ENCODE measurements around the gene IL4I1. TPM values are rescaled to one million over a fixed set of nuclear protein-coding genes. Genes with fewer than 3 reads are reported as not detected.
A peak's percentile ranks its signal among the peaks of the same experiment; 100 is the strongest.

Gene IL4I1
- total and polyA plus RNA-seq, 2 of the 8 experiments (the other 6 are each of a cell fraction or from before 2014, with no cell fraction given) = 0.41 to 0.76 TPM

- H3K18ac ChIP-seq (ENCODE audit: extremely low read depth, low read length) = no peak overlapping the region; the same call in 1 of the 2 replicates
- no peaks in the 10 kb centered on the region; a peak in 1 of 7 replicates for H3K27me3 ChIP-seq (replicated peaks in 1 of 4; ENCODE audit: control insufficient read depth in 3 of 4, extremely low read depth in 1 of 4, insufficient read depth in 3 of 4, low read length in 3 of 4)
- ChIA-PET CTCF (ENCODE audit: partially characterized antibody) (interaction anchor here (0.7 to 3.0 kb wide), 2 partner anchors 10 to 1018 kb away, joined by 4 to 13 read pairs; partner anchors contain the start of gene HSD17B14), POLR2A (ENCODE audit: partially characterized antibody) (interaction anchor here (0.7 to 12.4 kb wide), 6 partner anchors 10 to 77 kb away, joined by 3 to 247 read pairs (median 8); partner anchors contain the start of genes AKT1S1, FUZ, PNKP and TBC1D17)
- H3K9me3 ChIP-seq (ENCODE audit: insufficient read depth in 2 of 2, low read depth in 1 of 2, low read length in 1 of 2) = no peaks in the 10 kb centered on the region
- no peak overlapping the region for H4K91ac ChIP-seq (replicated peaks; ENCODE audit: insufficient read length, low read length)
- H3K56ac ChIP-seq (replicated peaks; ENCODE audit: insufficient read length, low read depth, low read length) = no peak overlapping the region
- H2BK20ac ChIP-seq (ENCODE audit: low read length) = no peak overlapping the region
- H3K4ac ChIP-seq (replicated peaks; ENCODE audit: insufficient read length, low read depth, low read length) = no peak overlapping the region
- WGBS, 2 experiments (ENCODE audit: extremely low coverage in 1 of 2, insufficient coverage in 1 of 2, insufficient read length in 1 of 2, insufficient replicate concordance in 2 of 2, low coverage in 1 of 2, low lambda C conversion rate in 2 of 2, missing lambda C conversion rate in 1 of 2) = 93% methylated on average over 9 of the region's 10 CpGs; no CpG with 5 or more reads in 1 of the 2 experiments
- peaks cover 45 to 54% of the 10 kb centered on the region in 2 experiments for H4K20me1 ChIP-seq (replicated peaks in 1 of 2; ENCODE audit: control insufficient read depth in 1 of 2, insufficient read depth in 2 of 2, low read length in 2 of 2)
- H3K27ac ChIP-seq (ENCODE audit: low read depth, low read length) = no peak overlapping the region
- no peak overlapping the region for H3K9ac ChIP-seq (replicated peaks in 1 of 4; ENCODE audit: extremely low read depth in 1 of 4, low read depth in 3 of 4, low read length in 3 of 4)
- no peak overlapping the region; the same call in 1 of the 2 replicates for H2AK5ac ChIP-seq (ENCODE audit: low read depth, low read length)
- H4K8ac ChIP-seq (ENCODE audit: extremely low read depth, insufficient read depth, low read length) = no peak overlapping the region
- H2BK12ac ChIP-seq (ENCODE audit: low read depth, low read length) = no peak overlapping the region
- H3K4me3 ChIP-seq (ENCODE audit: extremely low read depth in 1 of 4, insufficient read depth in 2 of 4, low read depth in 3 of 4, low read length in 4 of 4) = no peak overlapping the region
- peaks cover 13 to 52% (median 30%) of the 10 kb centered on the region in 4 experiments; a peak in 7 of 8 replicates for H3K36me3 ChIP-seq (ENCODE audit: control insufficient read depth in 2 of 4, insufficient read depth in 4 of 4, low read length in 3 of 4)
- no peak overlapping the region for H3K4me2 ChIP-seq (ENCODE audit: insufficient read depth in 1 of 2, low read depth in 2 of 2, low read length in 2 of 2)
- no peak overlapping the region for H2AFZ ChIP-seq (ENCODE audit: low read length)
- no peak overlapping the region for H2BK120ac ChIP-seq (replicated peaks; ENCODE audit: low read depth, low read length)
- no peak overlapping the region for H4K5ac ChIP-seq (ENCODE audit: insufficient read length, low read depth, low read length)
- peaks cover 3 to 9% (median 6%) of the 10 kb centered on the region in 4 experiments for H3K4me1 ChIP-seq (replicated peaks in 1 of 4; ENCODE audit: control insufficient read depth in 3 of 4, insufficient read depth in 4 of 4, low read length in 3 of 4)
- FAIRE-seq (no peak), DNase-seq (ENCODE audit: low read depth in 1 of 2, low spot score in 2 of 2) (no peak)
- no peak overlapping the region for H2BK5ac ChIP-seq (ENCODE audit: low read depth, low read length)
- H3K23me2 ChIP-seq (ENCODE audit: low read depth, low read length) = peaks cover 10% of the 10 kb centered on the region; the same call in 1 of the 2 replicates
- H3K23ac ChIP-seq (ENCODE audit: insufficient read length) = no peak overlapping the region
- peaks cover 20% of the 10 kb centered on the region for H3K79me1 ChIP-seq (ENCODE audit: low read depth, low read length)
- H2BK15ac ChIP-seq (ENCODE audit: low read length) = no peak overlapping the region
- peaks cover 17 to 28% of the 10 kb centered on the region in 2 experiments for H3K79me2 ChIP-seq (ENCODE audit: control insufficient read depth in 1 of 2, insufficient read depth in 2 of 2, low read length in 2 of 2)
- TF ChIP-seq RBBP5 (IDR thresholded peaks at IDR 0.05; ENCODE audit: borderline replicate concordance, low read depth, low read length) = no peak
- TF ChIP-seq POLR2AphosphoS5 (IDR thresholded peaks at IDR 0.05; ENCODE audit: low read depth, low read length) = peak; percentile 34; the same call in 1 of the 2 replicates
- no peak overlapping the region for H3K14ac ChIP-seq (ENCODE audit: insufficient read length)
Observed at GRCh38 chr19:49853852-49854377, 42.8 kb downstream of the IL4I1 start.

Measured in H1 (cell line).